Measurements from ENCODE around the gene PDK2.

DNA sequence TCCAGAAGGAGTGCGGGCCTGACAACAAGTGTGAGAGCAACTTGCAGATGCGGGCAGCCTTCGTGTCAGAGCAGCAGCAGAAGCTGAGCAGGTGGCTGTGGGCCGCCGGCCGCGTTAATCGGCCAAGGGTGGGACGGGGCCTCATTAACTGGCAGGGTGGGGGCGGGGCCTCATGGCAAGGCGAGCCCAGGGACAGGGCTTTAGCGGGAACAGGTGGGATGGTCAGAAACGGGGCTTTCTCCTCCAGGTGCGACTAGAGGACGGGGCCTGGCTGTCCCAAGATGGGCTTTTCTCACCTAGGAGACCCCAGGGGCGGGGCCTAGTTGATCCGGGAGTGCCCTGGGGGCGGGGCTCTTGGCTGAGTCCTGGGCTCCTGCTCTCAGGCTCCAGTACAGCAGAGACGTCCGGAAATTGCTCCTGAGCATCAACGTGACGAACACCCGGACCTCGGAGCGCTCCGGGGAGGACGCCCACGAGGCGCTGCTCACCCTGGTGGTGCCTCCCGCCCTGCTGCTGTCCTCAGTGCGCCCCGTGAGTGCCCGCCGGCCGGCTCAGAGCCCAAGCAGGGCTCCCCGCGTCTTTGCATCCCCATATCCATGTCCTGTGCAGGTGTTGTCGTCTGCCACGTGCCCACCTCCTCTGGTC, 18.4 kb upstream of the PDK2 start:
- TF ChIP-seq, protein P1, sequence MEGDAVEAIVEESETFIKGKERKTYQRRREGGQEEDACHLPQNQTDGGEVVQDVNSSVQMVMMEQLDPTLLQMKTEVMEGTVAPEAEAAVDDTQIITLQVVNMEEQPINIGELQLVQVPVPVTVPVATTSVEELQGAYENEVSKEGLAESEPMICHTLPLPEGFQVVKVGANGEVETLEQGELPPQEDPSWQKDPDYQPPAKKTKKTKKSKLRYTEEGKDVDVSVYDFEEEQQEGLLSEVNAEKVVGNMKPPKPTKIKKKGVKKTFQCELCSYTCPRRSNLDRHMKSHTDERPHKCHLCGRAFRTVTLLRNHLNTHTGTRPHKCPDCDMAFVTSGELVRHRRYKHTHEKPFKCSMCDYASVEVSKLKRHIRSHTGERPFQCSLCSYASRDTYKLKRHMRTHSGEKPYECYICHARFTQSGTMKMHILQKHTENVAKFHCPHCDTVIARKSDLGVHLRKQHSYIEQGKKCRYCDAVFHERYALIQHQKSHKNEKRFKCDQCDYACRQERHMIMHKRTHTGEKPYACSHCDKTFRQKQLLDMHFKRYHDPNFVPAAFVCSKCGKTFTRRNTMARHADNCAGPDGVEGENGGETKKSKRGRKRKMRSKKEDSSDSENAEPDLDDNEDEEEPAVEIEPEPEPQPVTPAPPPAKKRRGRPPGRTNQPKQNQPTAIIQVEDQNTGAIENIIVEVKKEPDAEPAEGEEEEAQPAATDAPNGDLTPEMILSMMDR (conservative IDR thresholded peaks at IDR 0.05 in 1 of 2, IDR thresholded peaks at IDR 0.05 in 1 of 2; ENCODE audit: low read depth in 1 of 2, low read length in 2 of 2): no peak
- TF ChIP-seq EZH2 (IDR thresholded peaks at IDR 0.05; ENCODE audit: low read length, missing control alignments): no peak

All from fibroblast of lung (primary cell).